GM12878 (cell line): ENCODE results near the gene QSOX2. TPM values are rescaled to one million over a fixed set of nuclear protein-coding genes. Genes with fewer than 3 reads are reported as not detected.
A peak's percentile ranks its signal among the peaks of the same experiment; 100 is the strongest.

ENCODE experiments used
- DPF2 ChIP-seq: fragments of 450-650 bp; IDR thresholded peaks from 2 replicates; pipeline ENCODE4 v1.6.1; 2017; ENCODE audit warnings: mild to moderate bottlenecking
- EGR1 ChIP-seq, 2 experiments: IDR thresholded peaks; 1 replicate in 1 of 2; 2 replicates in 1 of 2; pipeline ENCODE4 v1.6.1; 2011 to 2012; ENCODE audit warnings: low read depth in 2 of 2, low read length in 2 of 2, borderline replicate concordance in 1 of 2, mild to moderate bottlenecking in 1 of 2, moderate library complexity in 1 of 2
- EZH2 ChIP-seq: IDR thresholded peaks from 2 replicates; pipeline ENCODE4 v1.6.1; 2012; ENCODE audit warnings: low read depth, mild to moderate bottlenecking, control low read depth, inconsistent platforms, low read length, borderline replicate concordance; ENCODE audit not compliant: control insufficient read depth
- GABPA ChIP-seq: IDR thresholded peaks from 2 replicates; pipeline ENCODE4 v1.6.1; 2014; ENCODE audit warnings: antibody characterized with exemption, low read depth, mild to moderate bottlenecking, inconsistent platforms
- MYC ChIP-seq: IDR thresholded peaks from 2 replicates; pipeline ENCODE4 v1.6.1; 2011; ENCODE audit warnings: mild to moderate bottlenecking, low read length, moderate library complexity, inconsistent platforms; ENCODE audit not compliant: insufficient read depth, insufficient replicate concordance, insufficient read length, severe bottlenecking
- NFYB ChIP-seq: IDR thresholded peaks from 2 replicates; pipeline ENCODE4 v1.6.1; 2011; ENCODE audit warnings: low read depth, mild to moderate bottlenecking, low read length, improper control_type of control experiment, moderate library complexity; ENCODE audit not compliant: insufficient read depth
- NR2C1 ChIP-seq: fragments of 450-650 bp; IDR thresholded peaks from 2 replicates; pipeline ENCODE4 v1.6.1; 2017; ENCODE audit warnings: antibody characterized with exemption, mild to moderate bottlenecking, moderate library complexity
- NR2C2 ChIP-seq: IDR thresholded peaks from 2 replicates; pipeline ENCODE4 v1.6.1; 2011; ENCODE audit warnings: borderline replicate concordance, low read depth; ENCODE audit not compliant: control insufficient read depth, insufficient read length
- POLR2AphosphoS2 ChIP-seq: IDR thresholded peaks from 2 replicates; pipeline ENCODE4 v1.6.1; 2011; ENCODE audit warnings: low read depth, mild to moderate bottlenecking, low read length, improper control_type of control experiment, moderate library complexity
- RB1 ChIP-seq: fragments of 450-650 bp; formaldehyde crosslinking; IDR thresholded peaks from 2 replicates; pipeline ENCODE4 v1.6.1; 2017; ENCODE audit warnings: mild to moderate bottlenecking, borderline replicate concordance
- SUPT20H ChIP-seq: IDR thresholded peaks from 2 replicates; pipeline ENCODE4 v1.6.1; 2011; ENCODE audit warnings: low read depth, mild to moderate bottlenecking, low read length, moderate library complexity, borderline replicate concordance; ENCODE audit not compliant: control insufficient read depth
- TCF3 ChIP-seq: IDR thresholded peaks from 2 replicates; pipeline ENCODE4 v1.6.1; 2012; ENCODE audit warnings: low read depth, mild to moderate bottlenecking, low read length, borderline replicate concordance; ENCODE audit not compliant: insufficient read depth
- polyA plus RNA-seq, 11 experiments: library from polyadenylated mRNA; depleted of rRNA in 4 of 11; unstranded in 6 of 11; stranded (reverse) in 5 of 11; fragments of >200 nt; fragmentation: Nextera tagmentation in 4 of 11; fragmentation: Illumina TruSeq in 1 of 11; extraction: Ambion mirVana in 4 of 11; extraction: Trizol in 1 of 11; gene quantifications; 1 replicate in 1 of 11; 2 replicates in 10 of 11; pipeline versions ENCODE4 v1.2.1 to v1.2.3, GENCODE V29; 2011 to 2016; ENCODE audit warnings: inconsistent platforms in 2 of 11, missing spikeins in 2 of 11, low read depth in 1 of 11
- total RNA-seq, 4 experiments: library from RNA; depleted of rRNA in 3 of 4; stranded (reverse); fragments of >200 nt in 3 of 4; fragmentation: Illumina TruSeq in 1 of 4; extraction: Trizol in 1 of 4; gene quantifications; 2 replicates each; pipeline versions ENCODE4 v1.2.1 to v1.2.3, GENCODE V29; 2013 to 2021
- TF ChIP-seq, protein P1 (sequence below): fragments of 150-350 bp; IDR thresholded peaks from 2 replicates; pipeline ENCODE4 v1.6.1; 2016; ENCODE audit warnings: low read depth, low read length
- TF ChIP-seq, protein P2 (sequence below): IDR thresholded peaks from 2 replicates; pipeline ENCODE4 v1.6.1; 2012; ENCODE audit warnings: improper control_type of control experiment, low read depth, low read length; ENCODE audit not compliant: insufficient replicate concordance
- TF ChIP-seq, protein P3 (sequence below): IDR thresholded peaks from 2 replicates; pipeline ENCODE4 v1.6.1; 2012; ENCODE audit warnings: low read length, inconsistent platforms

QSOX2 gene
- total and polyA plus RNA-seq, 10 of the 15 experiments (the other 5 are each of a cell fraction or from before 2014, with no cell fraction given) = 0.34 to 16.1 (median 8.2) TPM

DNA sequence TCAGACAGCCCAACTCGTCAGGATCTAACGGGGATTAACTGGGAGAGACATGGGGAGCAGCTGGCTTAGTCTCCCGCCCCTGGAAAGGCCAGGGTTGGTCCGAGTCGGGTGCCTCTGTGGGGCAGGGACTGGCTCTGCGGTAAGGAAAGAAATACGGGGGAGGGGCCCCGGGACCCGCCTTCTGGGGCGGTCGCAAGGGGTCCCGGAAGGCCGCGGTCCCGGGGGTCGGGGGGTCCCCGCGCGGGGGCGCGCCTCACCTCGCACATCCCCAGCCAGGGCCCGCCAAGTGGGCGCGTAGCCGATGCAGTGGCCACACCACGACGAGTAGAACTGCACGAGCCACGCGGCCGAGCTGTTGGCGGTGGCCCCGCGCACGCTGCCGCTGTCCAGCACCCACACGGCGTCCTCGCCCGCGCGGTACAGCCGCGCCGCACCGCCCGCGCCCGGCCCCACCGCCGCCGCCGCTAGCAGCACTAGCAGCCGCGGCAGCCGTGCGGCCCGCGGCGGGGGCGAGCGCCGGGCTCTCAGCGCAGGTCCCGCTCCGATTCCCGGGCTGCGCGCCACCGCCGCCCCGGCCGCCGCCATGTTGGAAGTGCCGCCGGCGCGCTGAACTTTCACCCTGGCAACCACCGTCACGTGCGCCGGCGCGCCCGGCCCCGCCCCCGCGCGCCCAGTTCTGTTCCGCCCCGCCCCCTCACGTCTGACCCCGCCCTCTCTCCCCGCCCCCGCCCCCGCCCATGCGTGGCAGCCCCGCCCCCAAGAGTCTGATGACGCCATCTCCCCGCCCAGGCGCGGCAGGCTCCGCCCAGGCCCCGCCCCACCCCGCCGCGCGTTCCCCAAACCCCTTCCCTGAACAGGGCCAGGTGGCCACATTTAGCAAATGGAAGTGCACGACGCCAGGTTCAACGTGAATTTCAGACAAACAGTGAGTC is at the start of gene QSOX2 (continued):
- TF ChIP-seq GABPA (no peak), DPF2 (peak; percentile 47; the same call in 1 of the 2 replicates), MYC (peak; percentile 66), RB1 (peak; percentile 81; the same call in 1 of the 2 replicates), NR2C2 (peak; percentile 40), TCF3 (no peak), NR2C1 (peak; percentile 94), EGR1 (IDR thresholded peaks at IDR 0.05; ENCODE audit: borderline replicate concordance in 1 of 2, low read depth in 2 of 2, low read length in 2 of 2) (peak; percentile 11 to 90), EZH2 (no peak), SUPT20H (no peak), NFYB (no peak), POLR2AphosphoS2 (no peak)
- TF ChIP-seq, protein P1, sequence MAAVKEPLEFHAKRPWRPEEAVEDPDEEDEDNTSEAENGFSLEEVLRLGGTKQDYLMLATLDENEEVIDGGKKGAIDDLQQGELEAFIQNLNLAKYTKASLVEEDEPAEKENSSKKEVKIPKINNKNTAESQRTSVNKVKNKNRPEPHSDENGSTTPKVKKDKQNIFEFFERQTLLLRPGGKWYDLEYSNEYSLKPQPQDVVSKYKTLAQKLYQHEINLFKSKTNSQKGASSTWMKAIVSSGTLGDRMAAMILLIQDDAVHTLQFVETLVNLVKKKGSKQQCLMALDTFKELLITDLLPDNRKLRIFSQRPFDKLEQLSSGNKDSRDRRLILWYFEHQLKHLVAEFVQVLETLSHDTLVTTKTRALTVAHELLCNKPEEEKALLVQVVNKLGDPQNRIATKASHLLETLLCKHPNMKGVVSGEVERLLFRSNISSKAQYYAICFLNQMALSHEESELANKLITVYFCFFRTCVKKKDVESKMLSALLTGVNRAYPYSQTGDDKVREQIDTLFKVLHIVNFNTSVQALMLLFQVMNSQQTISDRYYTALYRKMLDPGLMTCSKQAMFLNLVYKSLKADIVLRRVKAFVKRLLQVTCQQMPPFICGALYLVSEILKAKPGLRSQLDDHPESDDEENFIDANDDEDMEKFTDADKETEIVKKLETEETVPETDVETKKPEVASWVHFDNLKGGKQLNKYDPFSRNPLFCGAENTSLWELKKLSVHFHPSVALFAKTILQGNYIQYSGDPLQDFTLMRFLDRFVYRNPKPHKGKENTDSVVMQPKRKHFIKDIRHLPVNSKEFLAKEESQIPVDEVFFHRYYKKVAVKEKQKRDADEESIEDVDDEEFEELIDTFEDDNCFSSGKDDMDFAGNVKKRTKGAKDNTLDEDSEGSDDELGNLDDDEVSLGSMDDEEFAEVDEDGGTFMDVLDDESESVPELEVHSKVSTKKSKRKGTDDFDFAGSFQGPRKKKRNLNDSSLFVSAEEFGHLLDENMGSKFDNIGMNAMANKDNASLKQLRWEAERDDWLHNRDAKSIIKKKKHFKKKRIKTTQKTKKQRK = no peak
- TF ChIP-seq, protein P2, sequence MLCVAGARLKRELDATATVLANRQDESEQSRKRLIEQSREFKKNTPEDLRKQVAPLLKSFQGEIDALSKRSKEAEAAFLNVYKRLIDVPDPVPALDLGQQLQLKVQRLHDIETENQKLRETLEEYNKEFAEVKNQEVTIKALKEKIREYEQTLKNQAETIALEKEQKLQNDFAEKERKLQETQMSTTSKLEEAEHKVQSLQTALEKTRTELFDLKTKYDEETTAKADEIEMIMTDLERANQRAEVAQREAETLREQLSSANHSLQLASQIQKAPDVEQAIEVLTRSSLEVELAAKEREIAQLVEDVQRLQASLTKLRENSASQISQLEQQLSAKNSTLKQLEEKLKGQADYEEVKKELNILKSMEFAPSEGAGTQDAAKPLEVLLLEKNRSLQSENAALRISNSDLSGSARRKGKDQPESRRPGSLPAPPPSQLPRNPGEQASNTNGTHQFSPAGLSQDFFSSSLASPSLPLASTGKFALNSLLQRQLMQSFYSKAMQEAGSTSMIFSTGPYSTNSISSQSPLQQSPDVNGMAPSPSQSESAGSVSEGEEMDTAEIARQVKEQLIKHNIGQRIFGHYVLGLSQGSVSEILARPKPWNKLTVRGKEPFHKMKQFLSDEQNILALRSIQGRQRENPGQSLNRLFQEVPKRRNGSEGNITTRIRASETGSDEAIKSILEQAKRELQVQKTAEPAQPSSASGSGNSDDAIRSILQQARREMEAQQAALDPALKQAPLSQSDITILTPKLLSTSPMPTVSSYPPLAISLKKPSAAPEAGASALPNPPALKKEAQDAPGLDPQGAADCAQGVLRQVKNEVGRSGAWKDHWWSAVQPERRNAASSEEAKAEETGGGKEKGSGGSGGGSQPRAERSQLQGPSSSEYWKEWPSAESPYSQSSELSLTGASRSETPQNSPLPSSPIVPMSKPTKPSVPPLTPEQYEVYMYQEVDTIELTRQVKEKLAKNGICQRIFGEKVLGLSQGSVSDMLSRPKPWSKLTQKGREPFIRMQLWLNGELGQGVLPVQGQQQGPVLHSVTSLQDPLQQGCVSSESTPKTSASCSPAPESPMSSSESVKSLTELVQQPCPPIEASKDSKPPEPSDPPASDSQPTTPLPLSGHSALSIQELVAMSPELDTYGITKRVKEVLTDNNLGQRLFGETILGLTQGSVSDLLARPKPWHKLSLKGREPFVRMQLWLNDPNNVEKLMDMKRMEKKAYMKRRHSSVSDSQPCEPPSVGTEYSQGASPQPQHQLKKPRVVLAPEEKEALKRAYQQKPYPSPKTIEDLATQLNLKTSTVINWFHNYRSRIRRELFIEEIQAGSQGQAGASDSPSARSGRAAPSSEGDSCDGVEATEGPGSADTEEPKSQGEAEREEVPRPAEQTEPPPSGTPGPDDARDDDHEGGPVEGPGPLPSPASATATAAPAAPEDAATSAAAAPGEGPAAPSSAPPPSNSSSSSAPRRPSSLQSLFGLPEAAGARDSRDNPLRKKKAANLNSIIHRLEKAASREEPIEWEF = no peak
- TF ChIP-seq, protein P3, sequence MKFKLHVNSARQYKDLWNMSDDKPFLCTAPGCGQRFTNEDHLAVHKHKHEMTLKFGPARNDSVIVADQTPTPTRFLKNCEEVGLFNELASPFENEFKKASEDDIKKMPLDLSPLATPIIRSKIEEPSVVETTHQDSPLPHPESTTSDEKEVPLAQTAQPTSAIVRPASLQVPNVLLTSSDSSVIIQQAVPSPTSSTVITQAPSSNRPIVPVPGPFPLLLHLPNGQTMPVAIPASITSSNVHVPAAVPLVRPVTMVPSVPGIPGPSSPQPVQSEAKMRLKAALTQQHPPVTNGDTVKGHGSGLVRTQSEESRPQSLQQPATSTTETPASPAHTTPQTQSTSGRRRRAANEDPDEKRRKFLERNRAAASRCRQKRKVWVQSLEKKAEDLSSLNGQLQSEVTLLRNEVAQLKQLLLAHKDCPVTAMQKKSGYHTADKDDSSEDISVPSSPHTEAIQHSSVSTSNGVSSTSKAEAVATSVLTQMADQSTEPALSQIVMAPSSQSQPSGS = no peak
